Fibroblast of lung (primary cell): ENCODE measurements around the gene TPPP.

Source experiments
- CTCF ChIP-seq, 2 donors: IDR thresholded peaks in 1 of 2; conservative IDR thresholded peaks in 1 of 2; 1 replicate in 1 of 2; 2 replicates in 1 of 2; pipeline ENCODE4 v1.5.1; 2011 to 2012; ENCODE audit warnings: low read length in 2 of 2, control low read depth in 1 of 2, inconsistent platforms in 1 of 2, low read depth in 1 of 2, mild to moderate bottlenecking in 1 of 2
- EZH2 ChIP-seq: IDR thresholded peaks from 2 replicates; pipeline ENCODE4 v1.5.1; 2012; ENCODE audit warnings: low read length, control low read depth, mild to moderate bottlenecking; ENCODE audit errors: missing control alignments

GRCh38 chr5:635306-636055, 57.7 kb downstream of the TPPP start:
- TF ChIP-seq CTCF (conservative IDR thresholded peaks at IDR 0.05 in 1 of 2, IDR thresholded peaks at IDR 0.05 in 1 of 2; ENCODE audit: low read depth in 1 of 2, low read length in 2 of 2) (no peak), EZH2 (no peak)
